ENCODE data around the gene CCDC152.
"Not testable (repeated sequence)": the region's sequence is repeated elsewhere in the genome, so short reads cannot be mapped to it uniquely, and the experiment has no call there.

Gene CCDC152

GRCh38 chr5:42812620-42813019 is 56.0 kb downstream of the CCDC152 start:
- no peak for ATAC-seq (ENCODE audit: insufficient read depth, low read depth)
- no peaks in the 10 kb centered on the region for H3K79me2 ChIP-seq (ENCODE audit: insufficient read depth, low read length)
- no peak overlapping the region for H2AFZ ChIP-seq (ENCODE audit: low read depth, low read length)
- no peaks in the 10 kb centered on the region for H4K20me1 ChIP-seq (ENCODE audit: insufficient read depth, low read length)
- TF ChIP-seq CTCF (IDR thresholded peaks at IDR 0.05; ENCODE audit: borderline replicate concordance, extremely low read depth, low read length, poor library complexity, severe bottlenecking) (no peak), EZH2 (IDR thresholded peaks at IDR 0.05; ENCODE audit: borderline replicate concordance, low read depth, low read length, severe bottlenecking) (no peak)
- no peak overlapping the region for H3K9ac ChIP-seq (ENCODE audit: low read depth, low read length)
- no peak for DNase-seq
- no peak overlapping the region for H3K27ac ChIP-seq (ENCODE audit: low read length)
- no peaks in the 10 kb centered on the region for H3K36me3 ChIP-seq (ENCODE audit: insufficient read depth, low read length)
- H3K4me2 ChIP-seq (ENCODE audit: insufficient read depth, low read length), result no peak overlapping the region
- H3K27me3 ChIP-seq (ENCODE audit: insufficient read depth, low read length, poor library complexity), result peaks cover 5% of the 10 kb centered on the region
- no peak overlapping the region for H3K4me3 ChIP-seq (ENCODE audit: low read depth in 1 of 2, low read length in 2 of 2)
- H3K9me3 ChIP-seq (ENCODE audit: insufficient read depth, low read length, severe bottlenecking), result no peaks in the 10 kb centered on the region
- H3K4me1 ChIP-seq (ENCODE audit: insufficient read depth, low read length), result no peaks in the 10 kb centered on the region

GRCh38 chr5:42813533-42813932 is 56.9 kb downstream of the CCDC152 start:
- ATAC-seq (ENCODE audit: insufficient read depth, low read depth) (no peak), DNase-seq (no peak)
- H4K20me1 ChIP-seq (ENCODE audit: insufficient read depth, low read length), result no peaks in the 10 kb centered on the region
- no peak overlapping the region for H3K27ac ChIP-seq (ENCODE audit: low read length)
- H2AFZ ChIP-seq (ENCODE audit: low read depth, low read length), result no peak overlapping the region
- H3K4me3 ChIP-seq (ENCODE audit: low read depth in 1 of 2, low read length in 2 of 2), result no peak overlapping the region
- no peak overlapping the region for H3K4me2 ChIP-seq (ENCODE audit: insufficient read depth, low read length)
- H3K27me3 ChIP-seq (ENCODE audit: insufficient read depth, low read length, poor library complexity), result peaks cover 5% of the 10 kb centered on the region
- H3K9ac ChIP-seq (ENCODE audit: low read depth, low read length), result no peak overlapping the region
- H3K36me3 ChIP-seq (ENCODE audit: insufficient read depth, low read length), result no peaks in the 10 kb centered on the region
- no peaks in the 10 kb centered on the region for H3K9me3 ChIP-seq (ENCODE audit: insufficient read depth, low read length, severe bottlenecking)
- TF ChIP-seq EZH2 (IDR thresholded peaks at IDR 0.05; ENCODE audit: borderline replicate concordance, low read depth, low read length, severe bottlenecking) (no peak), CTCF (IDR thresholded peaks at IDR 0.05; ENCODE audit: borderline replicate concordance, extremely low read depth, low read length, poor library complexity, severe bottlenecking) (no peak)
- H3K79me2 ChIP-seq (ENCODE audit: insufficient read depth, low read length), result no peaks in the 10 kb centered on the region
- no peaks in the 10 kb centered on the region for H3K4me1 ChIP-seq (ENCODE audit: insufficient read depth, low read length)

- not testable (repeated sequence) for DNase-seq; H3K36me3 ChIP-seq (ENCODE audit: insufficient read depth, low read length); ATAC-seq (ENCODE audit: insufficient read depth, low read depth); H3K4me3 ChIP-seq (ENCODE audit: low read depth in 1 of 2, low read length in 2 of 2); H2AFZ ChIP-seq (ENCODE audit: low read depth, low read length); H3K27ac ChIP-seq (ENCODE audit: low read length); H4K20me1 ChIP-seq (ENCODE audit: insufficient read depth, low read length); H3K4me1 ChIP-seq (ENCODE audit: insufficient read depth, low read length); H3K4me2 ChIP-seq (ENCODE audit: insufficient read depth, low read length); H3K9me3 ChIP-seq (ENCODE audit: insufficient read depth, low read length, severe bottlenecking); H3K27me3 ChIP-seq (ENCODE audit: insufficient read depth, low read length, poor library complexity); H3K9ac ChIP-seq (ENCODE audit: low read depth, low read length); H3K79me2 ChIP-seq (ENCODE audit: insufficient read depth, low read length)
Measured at GRCh38 chr5:42816546-42816945, 59.9 kb downstream of the CCDC152 start.

- H3K36me3 ChIP-seq (ENCODE audit: insufficient read depth, low read length), result no peaks in the 10 kb centered on the region
- TF ChIP-seq EZH2 (IDR thresholded peaks at IDR 0.05; ENCODE audit: borderline replicate concordance, low read depth, low read length, severe bottlenecking) (no peak), CTCF (IDR thresholded peaks at IDR 0.05; ENCODE audit: borderline replicate concordance, extremely low read depth, low read length, poor library complexity, severe bottlenecking) (no peak)
Measured at GRCh38 chr5:42819745-42820144, 63.1 kb downstream of the CCDC152 start.

More at GRCh38 chr5:42819745-42820144, 63.1 kb downstream of the CCDC152 start:
- H3K4me3 ChIP-seq (ENCODE audit: low read depth in 1 of 2, low read length in 2 of 2), result no peak overlapping the region
- DNase-seq, result no peak
- no peaks in the 10 kb centered on the region for H4K20me1 ChIP-seq (ENCODE audit: insufficient read depth, low read length)
- no peak overlapping the region for H3K9ac ChIP-seq (ENCODE audit: low read depth, low read length)
- H3K4me2 ChIP-seq (ENCODE audit: insufficient read depth, low read length), result no peak overlapping the region
- no peak overlapping the region for H2AFZ ChIP-seq (ENCODE audit: low read depth, low read length)
- no peaks in the 10 kb centered on the region for H3K79me2 ChIP-seq (ENCODE audit: insufficient read depth, low read length)
- H3K27me3 ChIP-seq (ENCODE audit: insufficient read depth, low read length, poor library complexity), result no peaks in the 10 kb centered on the region
- H3K27ac ChIP-seq (ENCODE audit: low read length), result no peak overlapping the region
- ATAC-seq (ENCODE audit: insufficient read depth, low read depth), result no peak
- H3K4me1 ChIP-seq (ENCODE audit: insufficient read depth, low read length), result no peaks in the 10 kb centered on the region
- H3K9me3 ChIP-seq (ENCODE audit: insufficient read depth, low read length, severe bottlenecking), result no peaks in the 10 kb centered on the region
